OCI-LY3 (cell line): ENCODE data around the gene OR4C6.
A peak's percentile ranks its signal among the peaks of the same experiment; 100 is the strongest.

Source experiments
- EZH2phosphoT487 ChIP-seq: fragments of 200-600 bp; shearing (Covaris generic); IDR thresholded peaks from 2 replicates; pipeline ENCODE4 v1.6.1; 2018; ENCODE audit warnings: antibody characterized with exemption, mixed run types, low read depth
- TF ChIP-seq, protein P1 (sequence below): fragments of 200-600, 300-600 bp; sonication (generic); IDR thresholded peaks from 2 replicates; pipeline ENCODE4 v1.5.1; 2014; ENCODE audit warnings: antibody characterized with exemption, low read length, low read depth

DNA sequence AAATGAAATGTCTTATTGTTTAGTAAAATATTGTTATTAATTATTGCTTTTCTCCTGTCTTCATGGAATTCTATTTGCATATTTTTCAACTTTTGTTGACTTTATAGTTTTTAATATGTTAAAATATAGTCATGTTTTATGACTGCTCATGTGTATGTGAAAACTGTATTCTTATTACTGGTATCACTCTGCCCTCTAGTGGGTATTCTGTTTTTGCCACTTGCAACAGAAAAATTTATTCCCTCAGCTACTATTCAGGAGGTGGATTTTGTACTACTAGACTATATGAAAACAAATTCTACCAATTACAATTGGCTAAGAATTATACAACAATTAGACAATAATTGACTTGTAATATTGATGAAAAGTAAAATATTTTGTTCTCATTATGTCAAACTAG, 45.0 kb downstream of the OR4C6 start:
- TF ChIP-seq, protein P1, sequence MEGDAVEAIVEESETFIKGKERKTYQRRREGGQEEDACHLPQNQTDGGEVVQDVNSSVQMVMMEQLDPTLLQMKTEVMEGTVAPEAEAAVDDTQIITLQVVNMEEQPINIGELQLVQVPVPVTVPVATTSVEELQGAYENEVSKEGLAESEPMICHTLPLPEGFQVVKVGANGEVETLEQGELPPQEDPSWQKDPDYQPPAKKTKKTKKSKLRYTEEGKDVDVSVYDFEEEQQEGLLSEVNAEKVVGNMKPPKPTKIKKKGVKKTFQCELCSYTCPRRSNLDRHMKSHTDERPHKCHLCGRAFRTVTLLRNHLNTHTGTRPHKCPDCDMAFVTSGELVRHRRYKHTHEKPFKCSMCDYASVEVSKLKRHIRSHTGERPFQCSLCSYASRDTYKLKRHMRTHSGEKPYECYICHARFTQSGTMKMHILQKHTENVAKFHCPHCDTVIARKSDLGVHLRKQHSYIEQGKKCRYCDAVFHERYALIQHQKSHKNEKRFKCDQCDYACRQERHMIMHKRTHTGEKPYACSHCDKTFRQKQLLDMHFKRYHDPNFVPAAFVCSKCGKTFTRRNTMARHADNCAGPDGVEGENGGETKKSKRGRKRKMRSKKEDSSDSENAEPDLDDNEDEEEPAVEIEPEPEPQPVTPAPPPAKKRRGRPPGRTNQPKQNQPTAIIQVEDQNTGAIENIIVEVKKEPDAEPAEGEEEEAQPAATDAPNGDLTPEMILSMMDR, result peak; percentile 88
- TF ChIP-seq EZH2phosphoT487, result no peak
